WTC11 (cell line): Measurements from ENCODE around the gene CFAP77.

Experiments used
- IRF2 ChIP-seq: sonication (generic); formaldehyde crosslinking; IDR thresholded peaks from 2 replicates; pipeline ENCODE4 v1.8.0; 2022; ENCODE audit warnings: low read depth, missing genetic modification reagents, borderline replicate concordance
- NR3C1 ChIP-seq: sonication (generic); formaldehyde crosslinking; conservative IDR thresholded peaks from 2 replicates; pipeline ENCODE4 v1.8.1; 2023; ENCODE audit warnings: low read depth, mild to moderate bottlenecking, missing genetic modification reagents
- TEAD4 ChIP-seq: sonication (generic); formaldehyde crosslinking; IDR thresholded peaks from 2 replicates; pipeline ENCODE4 v1.8.0; 2022; ENCODE audit warnings: mild to moderate bottlenecking, missing genetic modification reagents
- ZNF263 ChIP-seq: sonication (generic); formaldehyde crosslinking; IDR thresholded peaks from 2 replicates; pipeline ENCODE4 v1.8.1; 2022; ENCODE audit warnings: low read depth, mild to moderate bottlenecking, moderate library complexity, missing genetic modification reagents
- TF ChIP-seq, protein P1 (sequence below): fragments of 200-600 bp; IDR thresholded peaks from 2 replicates; pipeline ENCODE4 v1.8.0; 2022; ENCODE audit warnings: antibody characterized with exemption
- TF ChIP-seq, protein P2 (sequence below): sonication (generic); formaldehyde crosslinking; IDR thresholded peaks from 2 replicates; pipeline ENCODE4 v1.8.1; 2023; ENCODE audit warnings: mild to moderate bottlenecking, moderate library complexity, missing genetic modification reagents

DNA sequence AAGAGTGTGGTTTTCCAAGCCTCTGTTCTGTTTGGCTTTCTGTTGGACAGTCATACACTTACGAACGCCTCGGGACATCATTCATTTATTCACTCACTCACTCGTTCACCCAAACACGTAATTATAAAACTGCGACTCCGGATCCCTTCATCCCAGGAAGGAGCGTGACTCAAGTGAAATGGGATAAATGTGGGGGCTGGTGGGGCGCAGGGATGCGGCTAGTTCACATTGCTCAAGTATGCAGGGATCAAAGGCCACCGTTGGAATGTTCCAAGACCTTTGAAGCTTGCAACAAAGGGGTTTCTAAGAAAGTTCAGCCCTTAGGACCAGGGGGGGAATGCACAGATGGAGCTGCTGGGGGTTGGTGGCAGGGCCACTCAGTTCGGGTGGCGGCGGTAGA, 64.2 kb downstream of the CFAP77 start:
- TF ChIP-seq, protein P1, sequence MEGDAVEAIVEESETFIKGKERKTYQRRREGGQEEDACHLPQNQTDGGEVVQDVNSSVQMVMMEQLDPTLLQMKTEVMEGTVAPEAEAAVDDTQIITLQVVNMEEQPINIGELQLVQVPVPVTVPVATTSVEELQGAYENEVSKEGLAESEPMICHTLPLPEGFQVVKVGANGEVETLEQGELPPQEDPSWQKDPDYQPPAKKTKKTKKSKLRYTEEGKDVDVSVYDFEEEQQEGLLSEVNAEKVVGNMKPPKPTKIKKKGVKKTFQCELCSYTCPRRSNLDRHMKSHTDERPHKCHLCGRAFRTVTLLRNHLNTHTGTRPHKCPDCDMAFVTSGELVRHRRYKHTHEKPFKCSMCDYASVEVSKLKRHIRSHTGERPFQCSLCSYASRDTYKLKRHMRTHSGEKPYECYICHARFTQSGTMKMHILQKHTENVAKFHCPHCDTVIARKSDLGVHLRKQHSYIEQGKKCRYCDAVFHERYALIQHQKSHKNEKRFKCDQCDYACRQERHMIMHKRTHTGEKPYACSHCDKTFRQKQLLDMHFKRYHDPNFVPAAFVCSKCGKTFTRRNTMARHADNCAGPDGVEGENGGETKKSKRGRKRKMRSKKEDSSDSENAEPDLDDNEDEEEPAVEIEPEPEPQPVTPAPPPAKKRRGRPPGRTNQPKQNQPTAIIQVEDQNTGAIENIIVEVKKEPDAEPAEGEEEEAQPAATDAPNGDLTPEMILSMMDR = no peak
- TF ChIP-seq ZNF263 (CRISPR knock-in tag) = no peak
- no peak for TF ChIP-seq NR3C1 (CRISPR knock-in tag)
- TF ChIP-seq, protein P2, sequence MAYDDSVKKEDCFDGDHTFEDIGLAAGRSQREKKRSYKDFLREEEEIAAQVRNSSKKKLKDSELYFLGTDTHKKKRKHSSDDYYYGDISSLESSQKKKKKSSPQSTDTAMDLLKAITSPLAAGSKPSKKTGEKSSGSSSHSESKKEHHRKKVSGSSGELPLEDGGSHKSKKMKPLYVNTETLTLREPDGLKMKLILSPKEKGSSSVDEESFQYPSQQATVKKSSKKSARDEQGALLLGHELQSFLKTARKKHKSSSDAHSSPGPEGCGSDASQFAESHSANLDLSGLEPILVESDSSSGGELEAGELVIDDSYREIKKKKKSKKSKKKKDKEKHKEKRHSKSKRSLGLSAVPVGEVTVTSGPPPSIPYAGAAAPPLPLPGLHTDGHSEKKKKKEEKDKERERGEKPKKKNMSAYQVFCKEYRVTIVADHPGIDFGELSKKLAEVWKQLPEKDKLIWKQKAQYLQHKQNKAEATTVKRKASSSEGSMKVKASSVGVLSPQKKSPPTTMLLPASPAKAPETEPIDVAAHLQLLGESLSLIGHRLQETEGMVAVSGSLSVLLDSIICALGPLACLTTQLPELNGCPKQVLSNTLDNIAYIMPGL (CRISPR knock-in tag) = no peak
- no peak for TF ChIP-seq IRF2 (CRISPR knock-in tag)
- TF ChIP-seq TEAD4 = no peak
